Caki2 (cell line): ENCODE data around the gene ART5. TPM values are rescaled to one million over a fixed set of nuclear protein-coding genes. Genes with fewer than 3 reads are reported as not detected.
A peak's percentile ranks its signal among the peaks of the same experiment; 100 is the strongest.

ENCODE experiments used
- DNase-seq: peaks from one replicate; pipeline ENCODE4 v3.0.0-alpha.2; 2015; ENCODE audit warnings: low read depth
- in situ Hi-C: cut with HindIII; loops from 2 replicates; pipeline ENCODE4 v1.10.0; 2016; ENCODE audit warnings: low sequenced_read_pairs, low pct_unique_long_range_greater_than_20kb, mixed read lengths
- total RNA-seq: library from RNA; depleted of rRNA; stranded (reverse); fragments of >200 nt; shearing (Covaris generic); gene quantifications from 2 replicates; pipeline ENCODE4 v1.2.3, GENCODE V29; 2014; ENCODE audit warnings: low replicate concordance; rRNA removed

The ART5 gene
- total RNA-seq = 3.5 and 4.9 TPM in 2 replicates

DNA sequence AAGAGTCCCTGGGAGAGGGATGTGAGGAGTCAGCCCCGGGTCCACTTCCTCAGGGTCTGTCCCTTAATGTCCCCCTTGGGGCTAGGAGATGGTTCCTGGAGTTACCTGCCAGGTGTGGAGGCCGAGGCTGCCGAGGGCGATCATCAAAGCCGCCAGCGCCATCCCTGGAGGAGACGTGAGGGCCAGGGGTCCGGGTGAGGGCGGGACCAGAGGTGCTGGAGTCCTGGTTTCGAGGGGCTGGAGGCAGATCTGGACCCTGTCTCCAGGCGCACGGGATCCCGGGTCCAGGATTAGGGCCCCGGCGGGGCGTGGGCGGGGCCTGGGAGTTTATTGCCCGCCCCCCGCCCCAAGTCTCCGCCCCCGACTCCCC is at the start of gene ART5:
TSS of gene ART5 (minus strand) at position 292 of the 370 bp plus-strand sequence. CDS start at position 162, 130 bp downstream.
- no peak for DNase-seq
- in situ Hi-C loops = no loop called here

GRCh38 chr11:3686751-3687150 is 45.0 kb upstream of the ART5 start:
- in situ Hi-C loops = loop anchor here (25.0 kb wide), 1 partner anchor 101 kb away; the partner anchor contains the start of gene NUP98
- no peak for DNase-seq

- in situ Hi-C loops = loop anchor here (25.0 kb wide), 1 partner anchor 101 kb away; the partner anchor contains the start of gene NUP98
- no peak for DNase-seq
Observed at GRCh38 chr11:3685923-3686322, 44.1 kb upstream of the ART5 start.

- in situ Hi-C loops = loop anchor here (25.0 kb wide), 1 partner anchor 103 kb away; the partner anchor contains the start of gene NUP98
- no peak for DNase-seq
Observed at GRCh38 chr11:3684819-3685172, 43.0 kb upstream of the ART5 start.

DNA sequence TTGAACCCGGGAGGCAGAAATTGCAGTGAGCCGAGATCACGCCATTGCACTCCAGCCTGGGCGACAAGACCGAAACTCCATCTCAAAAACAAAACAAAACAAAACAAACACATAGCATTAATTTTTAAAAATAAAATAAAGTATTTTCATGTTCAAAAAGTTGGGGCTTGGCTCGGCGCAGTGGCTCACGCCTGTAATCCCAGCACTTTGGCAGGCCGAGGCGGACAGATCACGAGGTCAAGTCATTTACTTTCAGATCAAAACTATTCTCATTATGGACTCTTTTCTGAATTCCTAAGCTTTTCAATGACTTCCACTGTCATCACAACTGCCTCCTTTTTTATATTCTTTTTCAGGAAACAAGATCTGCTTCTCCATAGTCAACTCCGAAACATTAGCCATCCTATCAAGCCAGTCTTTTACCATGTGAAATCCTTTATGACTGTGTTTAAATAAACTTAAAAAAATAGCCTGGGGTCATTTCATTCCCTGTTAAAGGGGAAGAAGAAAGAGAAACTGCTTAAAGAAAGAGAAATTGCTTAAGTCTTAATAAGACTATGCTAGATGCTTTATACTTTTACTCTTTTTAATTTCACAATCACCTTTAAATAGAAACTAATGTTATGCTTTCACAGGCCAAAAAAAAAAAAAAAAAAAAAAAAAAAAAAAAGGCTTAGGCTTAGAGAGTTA is 42.5 kb upstream of the ART5 start:
- in situ Hi-C loops = loop anchor here (25.0 kb wide), 1 partner anchor 103 kb away; the partner anchor contains the start of gene NUP98
- no peak for DNase-seq

DNA sequence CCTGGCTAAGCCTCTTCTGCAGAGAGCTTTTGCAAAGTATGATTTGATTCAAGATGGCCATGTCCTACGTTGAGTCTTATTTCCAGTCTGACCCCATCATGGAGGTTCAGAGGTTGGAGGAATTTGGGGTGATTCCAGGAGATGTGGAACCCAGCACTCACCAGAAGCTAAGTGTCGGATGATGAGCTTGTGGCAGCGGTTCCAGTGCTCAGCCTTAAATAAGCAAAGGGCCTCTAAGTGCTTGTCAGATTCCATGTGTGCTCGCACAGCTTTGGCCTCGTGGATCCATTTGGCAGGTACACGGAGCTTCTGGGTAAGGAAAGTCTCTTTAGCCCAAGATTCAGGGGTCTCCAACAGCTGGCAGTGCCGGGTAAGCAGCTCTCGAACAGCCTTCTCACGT is 41.2 kb upstream of the ART5 start:
- DNase-seq = no peak
- in situ Hi-C loops = loop anchor here (25.0 kb wide), 1 partner anchor 104 kb away; the partner anchor contains the start of gene NUP98

- no peak for DNase-seq
Observed at GRCh38 chr11:3679077-3679476, 37.3 kb upstream of the ART5 start.

DNA sequence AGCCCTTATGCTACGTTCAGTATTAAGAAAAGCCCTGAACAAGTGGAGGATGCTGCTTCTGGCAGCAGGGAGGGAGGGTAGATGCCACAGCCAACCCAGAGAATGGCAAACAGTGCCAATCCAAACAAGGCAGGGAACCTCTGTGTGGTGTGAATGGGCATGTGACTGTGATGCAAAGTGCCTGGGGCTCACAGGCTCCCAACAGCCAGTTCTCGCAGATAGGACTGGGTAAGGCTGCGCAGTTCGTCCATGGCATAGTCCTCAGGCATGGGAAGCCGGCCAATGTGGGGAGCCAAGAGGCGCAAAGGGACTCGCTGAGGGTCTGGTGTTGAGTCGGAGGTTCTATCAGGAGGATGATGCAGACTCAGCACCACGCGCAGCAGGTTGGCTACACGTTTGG is 34.2 kb upstream of the ART5 start:
- in situ Hi-C loops = loop anchor here (25.0 kb wide), 1 partner anchor 111 kb away; the partner anchor contains the start of gene NUP98

More at GRCh38 chr11:3679077-3679476, 37.3 kb upstream of the ART5 start:
- in situ Hi-C loops = loop anchor here (25.0 kb wide), 1 partner anchor 108 kb away; the partner anchor contains the start of gene NUP98

GRCh38 chr11:3674189-3674588 is 32.4 kb upstream of the ART5 start:
- peak; percentile 52 for DNase-seq
- in situ Hi-C loops = no loop called here

More for the DNA sequence above, 34.2 kb upstream of the ART5 start:
- DNase-seq = peak; percentile 19

DNA sequence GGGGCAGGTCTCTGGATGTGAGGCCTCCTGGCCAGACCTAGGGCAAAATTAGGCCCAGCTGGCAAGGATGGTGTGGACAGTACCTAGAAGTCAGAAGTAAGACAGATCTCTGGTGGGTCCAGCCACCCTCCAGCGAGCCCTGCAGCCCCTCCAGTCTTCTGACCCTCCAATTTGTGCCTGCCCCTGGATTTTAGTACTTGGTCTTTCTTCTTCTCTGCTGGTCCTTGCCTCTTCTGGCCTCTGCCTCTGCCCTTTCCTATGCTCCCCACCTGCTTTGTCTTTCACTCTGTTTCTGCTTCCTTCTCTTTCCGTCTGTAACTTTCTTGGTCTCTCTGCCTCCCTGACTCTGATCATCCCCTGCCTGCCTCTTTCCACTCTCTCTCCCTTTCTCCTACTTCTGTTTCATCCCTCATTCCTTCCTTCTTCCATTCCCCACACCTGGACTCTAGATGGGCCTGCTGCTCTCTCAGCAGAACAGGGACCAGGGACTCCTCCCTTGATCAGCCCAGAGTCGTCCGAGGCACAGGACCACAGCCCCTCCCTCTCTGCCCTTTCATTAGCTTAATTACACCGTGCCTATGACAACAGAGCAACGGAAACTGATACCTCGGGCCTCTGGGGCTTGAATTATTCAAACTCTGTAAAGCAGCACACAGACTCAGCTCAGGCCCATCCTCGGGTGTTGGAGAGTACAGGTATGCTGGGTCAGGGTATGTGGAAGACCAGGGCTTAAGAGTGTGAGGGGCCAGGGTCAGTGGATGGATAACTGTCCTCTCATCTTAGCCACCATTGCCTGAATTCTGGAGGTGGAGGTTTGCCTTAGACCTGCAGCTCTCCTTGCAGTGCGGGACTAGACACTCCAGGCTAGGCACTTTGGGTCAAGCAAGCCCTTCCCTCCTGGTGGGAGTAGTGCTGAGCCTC is 29.8 kb upstream of the ART5 start, which contains the start of gene CHRNA10:
TSS of gene CHRNA10 (minus strand) at position 51 of the 921 bp plus-strand sequence. CDS start 72 bp downstream, outside the sequence.
- in situ Hi-C loops = no loop called here
- DNase-seq = no peak

- DNase-seq = no peak
- in situ Hi-C loops = no loop called here
Observed at GRCh38 chr11:3669742-3670183, 28.0 kb upstream of the ART5 start.

DNA sequence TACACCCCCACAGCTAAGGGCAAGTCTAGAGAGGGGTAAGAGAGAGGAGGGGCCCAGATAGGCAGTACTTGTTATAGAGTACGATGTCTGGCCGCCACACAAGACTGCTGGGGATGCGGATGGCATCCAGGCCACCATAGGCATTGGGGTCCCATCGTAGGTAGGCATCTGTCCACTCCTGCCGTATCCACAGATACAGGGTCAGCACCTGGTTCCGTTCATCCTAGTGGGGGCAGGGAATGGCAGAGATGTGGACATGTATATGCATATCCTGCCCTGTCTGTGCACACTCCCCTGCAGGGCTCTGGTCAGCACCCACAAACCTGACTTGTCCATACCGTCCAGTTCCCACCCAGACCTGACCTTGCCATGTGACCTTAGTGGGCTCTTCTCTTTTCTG is 27.3 kb upstream of the ART5 start:
- in situ Hi-C loops = no loop called here
- DNase-seq = no peak

DNA sequence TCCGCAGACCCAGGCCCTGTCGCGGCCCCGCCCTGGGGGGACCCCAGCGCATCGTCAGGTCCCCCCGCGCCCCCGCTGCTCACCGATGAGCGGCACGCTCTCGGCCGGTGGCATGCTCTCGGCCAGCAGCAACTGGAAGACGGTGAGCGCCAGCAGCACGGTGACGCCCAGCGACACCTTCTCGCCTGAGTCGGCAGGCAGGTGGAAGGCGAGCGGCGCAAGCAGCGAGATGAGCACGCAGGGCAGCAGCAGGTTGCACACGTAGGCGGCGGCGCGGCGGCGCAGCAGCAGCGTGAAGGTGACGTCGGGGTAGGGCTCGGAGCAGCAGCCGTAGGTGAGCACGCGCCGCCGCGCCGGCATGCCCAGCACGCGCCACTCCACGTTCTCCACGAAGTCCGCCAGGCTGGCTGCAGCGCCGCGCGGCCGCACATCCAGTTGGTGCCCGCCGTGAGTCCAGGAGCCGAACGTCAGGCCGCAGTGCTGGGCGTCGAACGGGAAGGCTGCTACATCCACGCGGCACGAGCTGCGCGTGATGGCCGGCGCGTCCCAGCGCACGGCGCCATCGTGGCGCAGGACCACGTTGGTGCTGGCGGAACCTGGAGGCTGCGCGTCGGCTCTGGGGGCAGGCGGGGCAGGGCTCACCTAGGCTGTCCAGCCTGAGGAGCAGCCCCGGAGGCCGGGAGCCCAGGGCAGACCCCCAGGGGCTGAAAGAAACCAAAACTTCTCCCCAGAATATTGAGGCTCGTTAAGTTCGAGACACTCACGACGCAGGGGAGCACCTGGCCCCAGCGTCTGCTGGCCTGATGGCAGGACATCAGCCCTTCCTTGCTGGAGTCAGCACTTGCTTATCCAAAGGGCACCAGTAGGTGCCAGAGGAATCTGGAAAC is 25.6 kb upstream of the ART5 start:
- in situ Hi-C loops = no loop called here
- DNase-seq = no peak

- in situ Hi-C loops = no loop called here
- DNase-seq = no peak
Observed at GRCh38 chr11:3666023-3666530, 24.3 kb upstream of the ART5 start.

DNA sequence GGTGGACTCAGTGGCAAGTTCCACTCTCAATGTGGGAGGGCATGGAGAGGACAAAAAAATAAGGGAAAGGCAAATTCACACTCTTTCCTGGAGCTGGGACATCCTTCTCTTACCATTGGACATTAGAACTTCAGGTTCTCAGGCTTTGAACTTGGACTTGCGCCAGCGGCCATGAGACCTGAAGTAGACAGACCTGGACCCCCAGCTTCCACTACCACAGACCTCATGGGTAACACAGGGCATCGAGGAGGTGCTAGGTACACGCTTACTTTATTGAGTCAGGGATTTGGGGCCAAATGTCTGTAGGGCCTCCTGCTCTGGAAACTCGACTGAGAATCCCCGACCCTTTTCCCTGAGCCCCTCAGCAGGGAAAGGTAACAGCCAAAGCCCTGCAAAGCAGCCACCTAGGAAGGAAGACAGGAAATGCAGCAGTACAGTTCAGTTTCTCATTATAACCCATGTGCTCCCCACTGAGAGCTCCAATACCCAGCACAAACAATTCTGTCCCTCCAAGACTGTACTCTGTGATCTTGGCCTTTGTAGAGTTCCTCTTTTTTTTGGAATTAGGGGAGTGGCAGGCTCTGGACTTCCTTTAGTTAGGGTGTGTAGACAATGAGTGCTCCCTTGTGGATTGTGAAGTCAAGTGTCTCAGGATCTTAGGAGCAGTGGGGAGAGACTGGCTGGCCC is 23.7 kb upstream of the ART5 start:
- in situ Hi-C loops = no loop called here
- no peak for DNase-seq

DNA sequence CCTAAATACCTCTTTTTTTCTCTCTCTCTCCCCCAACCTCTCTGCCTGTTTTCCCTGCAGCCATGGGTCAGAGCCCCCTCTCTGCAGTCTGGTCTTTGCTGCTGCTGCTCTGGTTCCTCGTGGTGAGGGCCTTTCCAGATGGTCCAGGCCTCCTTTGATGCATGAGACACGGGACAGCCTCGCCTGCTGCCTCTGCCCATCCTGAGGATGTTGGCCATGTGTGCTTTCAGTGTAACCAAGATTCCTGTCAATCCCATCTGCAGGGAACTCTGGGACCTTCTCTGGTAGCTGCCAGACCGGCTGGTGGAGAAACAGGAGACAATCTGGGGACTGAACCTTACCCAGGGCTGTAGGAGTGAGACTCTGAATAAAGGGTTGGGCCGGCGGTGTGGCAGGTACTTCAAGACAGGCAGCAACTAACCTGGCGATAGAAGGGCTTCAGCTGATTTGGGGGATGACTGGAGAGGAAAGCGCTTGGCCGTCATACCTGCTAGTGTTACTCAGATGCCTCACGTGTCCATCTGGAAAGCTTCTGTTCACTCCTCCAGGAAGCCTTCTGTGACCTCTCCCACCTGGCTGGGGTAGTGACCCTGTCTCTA is 22.3 kb upstream of the ART5 start:
- no peak for DNase-seq
- in situ Hi-C loops = no loop called here

DNA sequence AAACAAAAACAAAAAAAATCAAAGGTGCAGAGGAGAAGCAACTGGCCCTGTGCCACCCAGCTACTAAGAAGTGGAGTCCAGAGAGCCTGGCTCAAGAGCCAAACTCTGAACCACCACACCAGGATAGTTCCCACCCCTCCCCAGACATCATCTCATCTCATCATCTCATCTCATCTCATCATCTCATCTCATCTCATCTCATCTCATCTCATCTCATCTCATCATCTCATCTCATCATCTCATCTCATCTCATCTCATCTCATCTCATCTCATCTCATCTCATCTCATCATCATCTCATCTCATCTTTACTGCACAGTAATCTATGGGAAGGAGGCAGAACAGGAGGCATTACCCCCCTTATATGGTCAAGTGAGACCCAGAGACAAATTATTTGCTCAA is 21.1 kb upstream of the ART5 start:
- DNase-seq = no peak
- in situ Hi-C loops = no loop called here
